A673 (cell line): ENCODE measurements around the gene SSBP3.

Experiments
- EZH2 ChIP-seq: fragments of 200-600 bp; sonication (generic); IDR thresholded peaks from 2 replicates; pipeline ENCODE4 v1.6.1; 2017; ENCODE audit warnings: borderline replicate concordance, low read depth, mild to moderate bottlenecking, mixed read lengths, antibody characterized with exemption, low read length; ENCODE audit not compliant: poor library complexity, severe bottlenecking
- TF ChIP-seq, protein P1 (sequence below): fragments of 300-800, 200-600 bp; sonication (generic); conservative IDR thresholded peaks from 2 replicates; pipeline ENCODE4 v1.5.1; 2017; ENCODE audit warnings: low read depth, mild to moderate bottlenecking, antibody characterized with exemption, low read length, moderate library complexity, mixed read lengths

DNA sequence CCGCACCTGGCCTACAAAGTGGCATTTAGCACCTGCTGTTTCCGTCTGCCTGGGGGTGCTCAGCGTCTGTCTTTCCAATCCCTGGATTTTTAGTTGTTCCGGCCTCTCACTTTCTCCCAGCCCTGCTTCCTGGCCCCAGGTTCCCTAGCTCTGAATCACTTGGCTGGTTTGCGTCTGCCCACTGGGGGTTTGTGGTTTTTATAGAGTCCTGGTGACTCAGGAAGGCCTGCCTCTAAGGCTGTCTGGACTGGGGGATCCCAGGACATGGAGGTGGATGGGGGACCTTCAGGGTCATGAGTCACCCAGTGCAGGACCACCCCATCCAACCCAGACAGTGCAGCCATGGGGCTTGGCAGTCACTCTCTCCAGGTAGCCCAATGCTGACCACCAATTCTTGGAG lies 152.7 kb downstream of the SSBP3 start:
- TF ChIP-seq, protein P1, sequence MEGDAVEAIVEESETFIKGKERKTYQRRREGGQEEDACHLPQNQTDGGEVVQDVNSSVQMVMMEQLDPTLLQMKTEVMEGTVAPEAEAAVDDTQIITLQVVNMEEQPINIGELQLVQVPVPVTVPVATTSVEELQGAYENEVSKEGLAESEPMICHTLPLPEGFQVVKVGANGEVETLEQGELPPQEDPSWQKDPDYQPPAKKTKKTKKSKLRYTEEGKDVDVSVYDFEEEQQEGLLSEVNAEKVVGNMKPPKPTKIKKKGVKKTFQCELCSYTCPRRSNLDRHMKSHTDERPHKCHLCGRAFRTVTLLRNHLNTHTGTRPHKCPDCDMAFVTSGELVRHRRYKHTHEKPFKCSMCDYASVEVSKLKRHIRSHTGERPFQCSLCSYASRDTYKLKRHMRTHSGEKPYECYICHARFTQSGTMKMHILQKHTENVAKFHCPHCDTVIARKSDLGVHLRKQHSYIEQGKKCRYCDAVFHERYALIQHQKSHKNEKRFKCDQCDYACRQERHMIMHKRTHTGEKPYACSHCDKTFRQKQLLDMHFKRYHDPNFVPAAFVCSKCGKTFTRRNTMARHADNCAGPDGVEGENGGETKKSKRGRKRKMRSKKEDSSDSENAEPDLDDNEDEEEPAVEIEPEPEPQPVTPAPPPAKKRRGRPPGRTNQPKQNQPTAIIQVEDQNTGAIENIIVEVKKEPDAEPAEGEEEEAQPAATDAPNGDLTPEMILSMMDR: no peak
- TF ChIP-seq EZH2: no peak
